B cell (primary cell): ENCODE data around the gene M1AP.

ENCODE experiments used
- EZH2 ChIP-seq: IDR thresholded peaks from 2 replicates; pipeline ENCODE4 v1.6.1; 2012; ENCODE audit warnings: borderline replicate concordance, low read depth, mild to moderate bottlenecking, moderate library complexity, low read length; ENCODE audit not compliant: insufficient read depth, poor library complexity, severe bottlenecking
- TF ChIP-seq, protein P1 (sequence below): fragments of 200-600 bp; IDR thresholded peaks from one replicate; pipeline ENCODE4 v1.8.0; 2022; ENCODE audit warnings: antibody characterized with exemption, mild to moderate bottlenecking

DNA sequence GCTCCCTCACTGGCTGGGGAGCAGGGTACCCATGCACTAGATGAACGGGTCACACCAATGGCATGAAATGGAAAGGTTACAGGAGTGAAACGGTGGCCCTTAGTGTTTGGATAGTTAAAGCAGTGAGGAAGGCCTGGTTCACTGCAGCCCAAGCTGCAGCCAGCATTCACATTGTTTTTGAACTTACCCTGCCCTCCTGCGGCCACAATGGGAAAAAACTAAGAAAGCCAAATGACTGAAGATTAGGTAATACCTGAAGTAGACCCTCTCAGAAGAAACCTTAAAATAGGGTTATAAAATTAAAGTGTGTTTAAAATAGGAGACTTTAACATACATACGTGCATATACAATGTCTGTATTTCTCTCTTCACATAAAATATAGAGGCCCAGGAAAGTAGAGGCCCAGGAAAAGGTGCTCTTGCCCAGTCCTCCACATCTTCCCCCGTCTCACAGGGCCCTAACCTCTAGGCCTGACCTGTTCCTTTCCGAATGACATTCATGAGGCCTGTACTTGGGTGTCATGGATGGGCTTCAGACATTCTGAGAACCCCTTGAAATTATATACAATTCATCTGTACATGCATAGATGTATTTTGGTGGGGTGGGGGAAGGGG lies 60.4 kb downstream of the M1AP start:
- TF ChIP-seq, protein P1, sequence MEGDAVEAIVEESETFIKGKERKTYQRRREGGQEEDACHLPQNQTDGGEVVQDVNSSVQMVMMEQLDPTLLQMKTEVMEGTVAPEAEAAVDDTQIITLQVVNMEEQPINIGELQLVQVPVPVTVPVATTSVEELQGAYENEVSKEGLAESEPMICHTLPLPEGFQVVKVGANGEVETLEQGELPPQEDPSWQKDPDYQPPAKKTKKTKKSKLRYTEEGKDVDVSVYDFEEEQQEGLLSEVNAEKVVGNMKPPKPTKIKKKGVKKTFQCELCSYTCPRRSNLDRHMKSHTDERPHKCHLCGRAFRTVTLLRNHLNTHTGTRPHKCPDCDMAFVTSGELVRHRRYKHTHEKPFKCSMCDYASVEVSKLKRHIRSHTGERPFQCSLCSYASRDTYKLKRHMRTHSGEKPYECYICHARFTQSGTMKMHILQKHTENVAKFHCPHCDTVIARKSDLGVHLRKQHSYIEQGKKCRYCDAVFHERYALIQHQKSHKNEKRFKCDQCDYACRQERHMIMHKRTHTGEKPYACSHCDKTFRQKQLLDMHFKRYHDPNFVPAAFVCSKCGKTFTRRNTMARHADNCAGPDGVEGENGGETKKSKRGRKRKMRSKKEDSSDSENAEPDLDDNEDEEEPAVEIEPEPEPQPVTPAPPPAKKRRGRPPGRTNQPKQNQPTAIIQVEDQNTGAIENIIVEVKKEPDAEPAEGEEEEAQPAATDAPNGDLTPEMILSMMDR: peak; percentile 80
- TF ChIP-seq EZH2: no peak
